ENCODE measurements around the gene NUP42. TPM values are rescaled to one million over a fixed set of nuclear protein-coding genes. Genes with fewer than 3 reads are reported as not detected.
"Not testable (repeated sequence)": the region's sequence is repeated elsewhere in the genome, so short reads cannot be mapped to it uniquely, and the experiment has no call there.

The NUP42 gene
- total and polyA plus RNA-seq, 2 donors from 2014 or later = 24.8 to 28.8 TPM

DNA sequence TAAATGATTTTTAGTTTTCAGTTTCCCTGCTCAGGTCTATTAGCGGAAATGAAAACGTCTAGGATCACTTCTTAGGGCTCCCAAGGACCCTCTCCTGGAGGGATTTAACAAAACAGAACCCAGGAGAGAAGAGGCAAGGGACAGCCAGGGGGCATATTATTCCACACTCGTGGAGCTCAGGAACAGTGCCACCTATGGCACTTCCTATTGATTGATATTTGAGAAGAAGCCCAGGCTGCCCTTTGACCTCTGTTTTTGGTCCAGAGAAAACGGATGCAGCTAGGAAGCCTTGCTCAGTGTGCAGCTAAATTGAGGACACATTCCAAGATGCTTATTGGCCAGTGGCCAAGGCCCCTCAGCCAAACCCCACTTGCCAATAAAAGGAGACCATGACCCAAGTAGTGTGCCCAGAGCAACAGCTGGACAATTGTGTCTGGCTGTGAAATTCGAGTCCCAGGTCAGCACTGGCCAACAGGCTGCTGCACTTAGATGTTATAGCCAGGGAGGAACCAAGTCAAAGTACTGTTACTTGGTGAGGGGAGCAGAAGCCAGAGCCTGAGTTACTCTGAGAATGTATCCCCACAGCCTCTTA, 40.7 kb downstream of the NUP42 start:
- peak in 1 of 5 donors; percentile 33 for DNase-seq
- no peak overlapping the region for H3K4me3 ChIP-seq (ENCODE audit: low read length in 3 of 3)
- TF ChIP-seq, protein P1, sequence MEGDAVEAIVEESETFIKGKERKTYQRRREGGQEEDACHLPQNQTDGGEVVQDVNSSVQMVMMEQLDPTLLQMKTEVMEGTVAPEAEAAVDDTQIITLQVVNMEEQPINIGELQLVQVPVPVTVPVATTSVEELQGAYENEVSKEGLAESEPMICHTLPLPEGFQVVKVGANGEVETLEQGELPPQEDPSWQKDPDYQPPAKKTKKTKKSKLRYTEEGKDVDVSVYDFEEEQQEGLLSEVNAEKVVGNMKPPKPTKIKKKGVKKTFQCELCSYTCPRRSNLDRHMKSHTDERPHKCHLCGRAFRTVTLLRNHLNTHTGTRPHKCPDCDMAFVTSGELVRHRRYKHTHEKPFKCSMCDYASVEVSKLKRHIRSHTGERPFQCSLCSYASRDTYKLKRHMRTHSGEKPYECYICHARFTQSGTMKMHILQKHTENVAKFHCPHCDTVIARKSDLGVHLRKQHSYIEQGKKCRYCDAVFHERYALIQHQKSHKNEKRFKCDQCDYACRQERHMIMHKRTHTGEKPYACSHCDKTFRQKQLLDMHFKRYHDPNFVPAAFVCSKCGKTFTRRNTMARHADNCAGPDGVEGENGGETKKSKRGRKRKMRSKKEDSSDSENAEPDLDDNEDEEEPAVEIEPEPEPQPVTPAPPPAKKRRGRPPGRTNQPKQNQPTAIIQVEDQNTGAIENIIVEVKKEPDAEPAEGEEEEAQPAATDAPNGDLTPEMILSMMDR (IDR thresholded peaks at IDR 0.05; ENCODE audit: borderline replicate concordance, extremely low read depth, insufficient read depth) = no peak
- H3K27me3 ChIP-seq (ENCODE audit: control insufficient read depth, insufficient read depth, low read length) = no peaks in the 10 kb centered on the region
- no peaks in the 10 kb centered on the region for H3K36me3 ChIP-seq (ENCODE audit: control insufficient read depth in 2 of 3, insufficient read depth in 3 of 3, low read length in 3 of 3)
- H3K9me3 ChIP-seq (ENCODE audit: control insufficient read depth in 2 of 3, insufficient read depth in 1 of 3, low read length in 3 of 3) = no peaks in the 10 kb centered on the region
- H3K4me1 ChIP-seq (ENCODE audit: control insufficient read depth in 2 of 3, insufficient read depth in 2 of 3, low read depth in 1 of 3, low read length in 3 of 3) = no peaks in the 10 kb centered on the region
- H3K27ac ChIP-seq (ENCODE audit: low read depth in 2 of 2, low read length in 2 of 2) = no peak overlapping the region
- FAIRE-seq = no peak
- no peak overlapping the region for H3K9ac ChIP-seq (ENCODE audit: low read length in 3 of 3)
- intact Hi-C loops (cut with DNase I) = no loop called here

- H3K27ac ChIP-seq (ENCODE audit: low read depth in 2 of 2, low read length in 2 of 2); H3K36me3 ChIP-seq (ENCODE audit: control insufficient read depth in 2 of 3, insufficient read depth in 3 of 3, low read length in 3 of 3); FAIRE-seq; H3K9me3 ChIP-seq (ENCODE audit: control insufficient read depth in 2 of 3, insufficient read depth in 1 of 3, low read length in 3 of 3); intact Hi-C loops (cut with DNase I); H3K27me3 ChIP-seq (ENCODE audit: control insufficient read depth, insufficient read depth, low read length); H3K4me3 ChIP-seq (ENCODE audit: low read length in 3 of 3); DNase-seq; H3K9ac ChIP-seq (ENCODE audit: low read length in 3 of 3); H3K4me1 ChIP-seq (ENCODE audit: control insufficient read depth in 2 of 3, insufficient read depth in 2 of 3, low read depth in 1 of 3, low read length in 3 of 3): not testable (repeated sequence)
Observed at GRCh38 chr7:23224364-23224763, 42.5 kb downstream of the NUP42 start.

DNA sequence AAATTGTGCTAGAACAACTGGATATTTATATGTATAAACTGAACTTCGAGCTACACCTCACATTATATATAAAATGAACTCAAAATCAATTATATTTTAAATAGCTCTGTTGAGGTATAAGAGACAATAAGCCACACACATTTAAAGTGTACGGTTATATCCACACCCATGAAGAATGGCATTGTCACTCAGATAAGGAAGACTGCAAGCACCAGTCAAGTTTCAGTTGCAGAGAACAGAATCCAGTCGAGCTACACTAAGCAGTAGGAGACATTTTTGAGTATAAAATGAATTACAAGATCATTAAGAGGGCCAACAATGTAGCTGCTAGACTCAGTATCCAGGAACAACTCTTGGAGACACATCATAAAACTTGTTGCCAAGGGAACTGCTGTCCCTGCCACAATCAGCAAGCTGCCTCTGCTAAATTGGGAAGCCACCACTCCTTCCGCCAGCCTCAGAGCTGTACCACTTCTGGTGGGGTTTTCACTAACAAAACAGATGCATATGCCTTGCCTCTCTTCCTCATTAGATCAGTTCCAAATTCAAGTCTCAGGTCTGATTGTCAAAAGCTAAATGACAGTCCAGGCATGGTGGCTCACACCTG, 45.1 kb downstream of the NUP42 start:
- Histone ChIP-seq H3K9ac (ENCODE audit: low read length in 3 of 3) (no peak overlapping the region), H3K36me3 (ENCODE audit: control insufficient read depth in 2 of 3, insufficient read depth in 3 of 3, low read length in 3 of 3) (no peaks in the 10 kb centered on the region), H3K27me3 (ENCODE audit: control insufficient read depth, insufficient read depth, low read length) (no peaks in the 10 kb centered on the region), H3K4me3 (ENCODE audit: low read length in 3 of 3) (no peak overlapping the region), H3K4me1 (ENCODE audit: control insufficient read depth in 2 of 3, insufficient read depth in 2 of 3, low read depth in 1 of 3, low read length in 3 of 3) (no peaks in the 10 kb centered on the region), H3K9me3 (ENCODE audit: control insufficient read depth in 2 of 3, insufficient read depth in 1 of 3, low read length in 3 of 3) (peaks cover 0 to 4% (median 0%) of the 10 kb centered on the region in 3 donors), H3K27ac (ENCODE audit: low read depth in 2 of 2, low read length in 2 of 2) (no peak overlapping the region)
- DNase-seq (no peak), FAIRE-seq (no peak)
- TF ChIP-seq, protein P1 (IDR thresholded peaks at IDR 0.05; ENCODE audit: borderline replicate concordance, extremely low read depth, insufficient read depth) = no peak
- intact Hi-C loops (cut with DNase I) = no loop called here

GRCh38 chr7:23228412-23228811, 46.6 kb downstream of the NUP42 start:
- DNase-seq (no peak), FAIRE-seq (no peak)
- intact Hi-C loops (cut with DNase I) = no loop called here
- H3K27me3 ChIP-seq (ENCODE audit: control insufficient read depth, insufficient read depth, low read length) = no peaks in the 10 kb centered on the region
- H3K9ac ChIP-seq (ENCODE audit: low read length in 3 of 3) = no peak overlapping the region
- peaks cover 0 to 4% (median 0%) of the 10 kb centered on the region in 3 donors for H3K9me3 ChIP-seq (ENCODE audit: control insufficient read depth in 2 of 3, insufficient read depth in 1 of 3, low read length in 3 of 3)
- H3K36me3 ChIP-seq (ENCODE audit: control insufficient read depth in 2 of 3, insufficient read depth in 3 of 3, low read length in 3 of 3) = no peaks in the 10 kb centered on the region
- H3K27ac ChIP-seq (ENCODE audit: low read depth in 2 of 2, low read length in 2 of 2) = no peak overlapping the region
- no peaks in the 10 kb centered on the region for H3K4me1 ChIP-seq (ENCODE audit: control insufficient read depth in 2 of 3, insufficient read depth in 2 of 3, low read depth in 1 of 3, low read length in 3 of 3)
- H3K4me3 ChIP-seq (ENCODE audit: low read length in 3 of 3) = no peak overlapping the region
- TF ChIP-seq, protein P1 (IDR thresholded peaks at IDR 0.05; ENCODE audit: borderline replicate concordance, extremely low read depth, insufficient read depth) = no peak
